ENCODE results near the gene MYO7B. TPM values are rescaled to one million over a fixed set of nuclear protein-coding genes. Genes with fewer than 3 reads are reported as not detected.

The MYO7B gene
- total RNA-seq, 1 experiment from 2014 or later: not detected

- in situ Hi-C loops (cut with HindIII; ENCODE audit: low pct_unique_long_range_greater_than_20kb, low sequenced_read_pairs): no loop called here
- DNase-seq (ENCODE audit: low read depth): no peak
Measured at GRCh38 chr2:127672341-127673224, 137.1 kb downstream of the MYO7B start.

- DNase-seq (ENCODE audit: low read depth): no peak
- in situ Hi-C loops (cut with HindIII; ENCODE audit: low pct_unique_long_range_greater_than_20kb, low sequenced_read_pairs): no loop called here
Measured at GRCh38 chr2:127673291-127674069, 138.0 kb downstream of the MYO7B start.

GRCh38 chr2:127674241-127675209, 139.0 kb downstream of the MYO7B start:
- DNase-seq (ENCODE audit: low read depth): no peak
- in situ Hi-C loops (cut with HindIII; ENCODE audit: low pct_unique_long_range_greater_than_20kb, low sequenced_read_pairs): no loop called here

- in situ Hi-C loops (cut with HindIII; ENCODE audit: low pct_unique_long_range_greater_than_20kb, low sequenced_read_pairs): no loop called here
- no peak for DNase-seq (ENCODE audit: low read depth)
Measured at GRCh38 chr2:127675331-127676261, 140.1 kb downstream of the MYO7B start, which contains the start of gene LIMS2. Gene LIMS2, minus strand, starts transcription at chr2:127675530. Its CDS starts 506 bp downstream, at chr2:127675024.

GRCh38 chr2:127676906-127677305, 141.4 kb downstream of the MYO7B start:
- in situ Hi-C loops (cut with HindIII; ENCODE audit: low pct_unique_long_range_greater_than_20kb, low sequenced_read_pairs): no loop called here
- DNase-seq (ENCODE audit: low read depth): no peak

GRCh38 chr2:127678531-127678930, 143.0 kb downstream of the MYO7B start:
- in situ Hi-C loops (cut with HindIII; ENCODE audit: low pct_unique_long_range_greater_than_20kb, low sequenced_read_pairs): no loop called here

GRCh38 chr2:127678991-127679390, 143.5 kb downstream of the MYO7B start:
- in situ Hi-C loops (cut with HindIII; ENCODE audit: low pct_unique_long_range_greater_than_20kb, low sequenced_read_pairs): no loop called here
- DNase-seq (ENCODE audit: low read depth): no peak

More at GRCh38 chr2:127678531-127678930, 143.0 kb downstream of the MYO7B start:
- no peak for DNase-seq (ENCODE audit: low read depth)

- no peak for DNase-seq (ENCODE audit: low read depth)
- in situ Hi-C loops (cut with HindIII; ENCODE audit: low pct_unique_long_range_greater_than_20kb, low sequenced_read_pairs): no loop called here
Measured at GRCh38 chr2:127679680-127680361, 144.3 kb downstream of the MYO7B start.

- in situ Hi-C loops (cut with HindIII; ENCODE audit: low pct_unique_long_range_greater_than_20kb, low sequenced_read_pairs): no loop called here
- DNase-seq (ENCODE audit: low read depth): no peak
Measured at GRCh38 chr2:127680706-127681287, 145.3 kb downstream of the MYO7B start.

GRCh38 chr2:127681288-127681804, 145.9 kb downstream of the MYO7B start:
- in situ Hi-C loops (cut with HindIII; ENCODE audit: low pct_unique_long_range_greater_than_20kb, low sequenced_read_pairs): no loop called here
- DNase-seq (ENCODE audit: low read depth): no peak

- in situ Hi-C loops (cut with HindIII; ENCODE audit: low pct_unique_long_range_greater_than_20kb, low sequenced_read_pairs): no loop called here
- DNase-seq (ENCODE audit: low read depth): no peak
Measured at GRCh38 chr2:127681976-127682857, 146.7 kb downstream of the MYO7B start.

GRCh38 chr2:127683056-127683455, 147.6 kb downstream of the MYO7B start:
- DNase-seq (ENCODE audit: low read depth): no peak
- in situ Hi-C loops (cut with HindIII; ENCODE audit: low pct_unique_long_range_greater_than_20kb, low sequenced_read_pairs): no loop called here

- no peak for DNase-seq (ENCODE audit: low read depth)
- in situ Hi-C loops (cut with HindIII; ENCODE audit: low pct_unique_long_range_greater_than_20kb, low sequenced_read_pairs): no loop called here
Measured at GRCh38 chr2:127683757-127684156, 148.3 kb downstream of the MYO7B start.

- in situ Hi-C loops (cut with HindIII; ENCODE audit: low pct_unique_long_range_greater_than_20kb, low sequenced_read_pairs): no loop called here
- no peak for DNase-seq (ENCODE audit: low read depth)
Measured at GRCh38 chr2:127685410-127686080, 150.1 kb downstream of the MYO7B start.
